NCI-H2081 (cell line): ENCODE data around the gene ABCG1.

Experiments used
- DNase-seq, 2 experiments: peaks; one replicate each; lab custom pipeline; 2025; lab: John Stamatoyannopoulos, UW

ABCG1 gene

GRCh38 chr21:42251654-42252324, 32.8 kb downstream of the ABCG1 start:
- DNase-seq = no peak

- DNase-seq = no peak
These were observed 33.4 kb downstream of the ABCG1 start for GRCh38 chr21:42252325-42252654.

- no peak for DNase-seq
These were observed 33.9 kb downstream of the ABCG1 start for GRCh38 chr21:42252778-42253340.

- DNase-seq = no peak
These were observed 34.5 kb downstream of the ABCG1 start for GRCh38 chr21:42253466-42253865.

- no peak for DNase-seq
These were observed 35.1 kb downstream of the ABCG1 start for GRCh38 chr21:42254083-42254482.

GRCh38 chr21:42254651-42255601, 36.0 kb downstream of the ABCG1 start:
- no peak for DNase-seq

- DNase-seq = no peak
These were observed 36.9 kb downstream of the ABCG1 start for GRCh38 chr21:42255825-42256224.

- DNase-seq = no peak
These were observed 37.4 kb downstream of the ABCG1 start for GRCh38 chr21:42256316-42256715.

- DNase-seq = no peak
These were observed 38.3 kb downstream of the ABCG1 start for GRCh38 chr21:42257091-42257765.

- DNase-seq = peak in 1 of 2 experiments; percentile 43
These were observed 39.4 kb downstream of the ABCG1 start for GRCh38 chr21:42258150-42258884.

- DNase-seq = no peak
These were observed 40.0 kb downstream of the ABCG1 start for GRCh38 chr21:42258885-42259407.

- DNase-seq = no peak
These were observed 41.2 kb downstream of the ABCG1 start for GRCh38 chr21:42260121-42260520.

- DNase-seq = no peak
These were observed 42.9 kb downstream of the ABCG1 start for GRCh38 chr21:42261829-42262200.

- no peak for DNase-seq
These were observed 43.9 kb downstream of the ABCG1 start for GRCh38 chr21:42262831-42263231.

GRCh38 chr21:42263591-42264131, 44.7 kb downstream of the ABCG1 start:
- DNase-seq = peak in 1 of 2 experiments; percentile 5

- no peak for DNase-seq
These were observed 45.6 kb downstream of the ABCG1 start for GRCh38 chr21:42264245-42265195.

GRCh38 chr21:42265231-42265812, 46.4 kb downstream of the ABCG1 start:
- DNase-seq = no peak

GRCh38 chr21:42266971-42267556, 48.1 kb downstream of the ABCG1 start:
- no peak for DNase-seq

GRCh38 chr21:42269386-42269785, 50.4 kb downstream of the ABCG1 start:
- peak; percentile 6 to 49 for DNase-seq
